ENCODE data around the gene DIRAS1.

The DIRAS1 gene

DNA sequence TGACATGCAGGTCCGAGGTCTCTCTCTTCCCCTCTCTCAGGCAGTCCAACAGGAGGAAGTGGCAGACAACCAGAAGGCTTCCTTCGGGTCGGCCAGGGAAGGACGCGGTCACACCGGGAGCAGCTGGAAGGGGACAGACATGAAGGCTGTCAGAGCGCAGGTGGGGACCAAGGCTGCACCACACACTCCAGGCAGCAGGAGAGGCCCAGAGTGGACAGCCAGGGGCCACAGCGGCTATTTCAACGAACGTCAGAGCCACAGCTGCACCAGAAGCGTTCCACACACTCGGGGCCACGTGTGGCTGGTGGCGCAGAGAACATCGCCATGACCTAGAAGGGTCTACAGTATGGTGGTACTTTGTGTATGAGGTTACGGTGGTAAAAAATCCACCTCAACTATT, 34.6 kb upstream of the DIRAS1 start:
- H3K4me3 ChIP-seq (ENCODE audit: control insufficient read depth, low read depth, low read length), result no peak overlapping the region
- DNase-seq (ENCODE audit: low read depth), result no peak
- TF ChIP-seq CTCF (conservative IDR thresholded peaks at IDR 0.05; ENCODE audit: control insufficient read depth, insufficient read depth, low read depth, low read length), result no peak

DNA sequence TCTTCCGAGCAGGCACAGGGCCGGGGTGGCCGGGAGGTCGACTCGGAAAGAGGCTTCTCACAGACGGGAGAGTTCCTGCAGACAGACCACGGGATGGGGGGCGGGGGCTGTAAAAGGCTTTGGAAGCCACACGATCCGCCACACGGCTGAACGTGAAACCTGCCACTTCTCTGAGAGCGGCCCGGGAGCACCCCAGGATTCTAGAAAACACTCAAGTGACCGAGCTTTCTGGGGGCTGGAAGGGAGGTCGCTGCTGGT, 34.2 kb upstream of the DIRAS1 start:
- TF ChIP-seq CTCF (conservative IDR thresholded peaks at IDR 0.05; ENCODE audit: control insufficient read depth, insufficient read depth, low read depth, low read length), result no peak
- no peak for DNase-seq (ENCODE audit: low read depth)
- no peak overlapping the region for H3K4me3 ChIP-seq (ENCODE audit: control insufficient read depth, low read depth, low read length)

GRCh38 chr19:2754659-2755447, 33.7 kb upstream of the DIRAS1 start:
- DNase-seq (ENCODE audit: low read depth), result no peak
- H3K4me3 ChIP-seq (ENCODE audit: control insufficient read depth, low read depth, low read length), result no peak overlapping the region
- TF ChIP-seq CTCF (conservative IDR thresholded peaks at IDR 0.05; ENCODE audit: control insufficient read depth, insufficient read depth, low read depth, low read length), result no peak

- DNase-seq (ENCODE audit: low read depth), result no peak
- H3K4me3 ChIP-seq (ENCODE audit: control insufficient read depth, low read depth, low read length), result no peak overlapping the region
- TF ChIP-seq CTCF (conservative IDR thresholded peaks at IDR 0.05; ENCODE audit: control insufficient read depth, insufficient read depth, low read depth, low read length), result no peak
Measured at GRCh38 chr19:2751438-2751830, 30.3 kb upstream of the DIRAS1 start.

DNA sequence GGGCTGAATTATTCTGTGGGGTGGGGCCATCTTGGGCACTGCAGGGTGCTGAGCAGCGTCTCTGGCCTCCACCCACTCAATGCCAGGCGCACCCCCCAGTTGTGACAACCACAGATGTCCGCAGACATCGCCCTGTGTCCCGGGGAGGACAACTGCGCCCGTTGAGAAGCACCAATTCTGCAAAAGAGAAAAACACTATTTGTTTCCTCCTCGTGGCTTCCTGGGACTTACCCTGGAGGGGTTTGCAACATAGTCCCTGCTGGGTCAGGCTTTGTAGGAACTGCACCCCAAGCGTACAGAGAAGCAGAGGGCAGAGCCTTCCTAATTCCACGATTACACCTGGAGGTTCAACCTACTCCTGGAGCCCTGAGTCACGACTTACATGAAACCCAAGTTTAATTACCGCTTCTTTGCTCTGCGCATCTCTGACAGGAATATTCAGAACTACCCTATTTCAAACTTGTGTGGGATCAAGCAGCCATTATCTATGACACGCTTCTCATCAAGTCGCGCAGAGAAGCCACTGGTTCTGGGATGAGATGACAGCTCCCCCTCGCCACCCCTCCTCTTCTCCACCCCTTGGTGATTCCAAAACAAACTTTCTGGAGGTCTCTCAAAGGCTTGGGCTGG, 29.8 kb upstream of the DIRAS1 start:
- no peak for DNase-seq (ENCODE audit: low read depth)
- H3K4me3 ChIP-seq (ENCODE audit: control insufficient read depth, low read depth, low read length), result no peak overlapping the region
- TF ChIP-seq CTCF (conservative IDR thresholded peaks at IDR 0.05; ENCODE audit: control insufficient read depth, insufficient read depth, low read depth, low read length), result no peak

- no peak for TF ChIP-seq CTCF (conservative IDR thresholded peaks at IDR 0.05; ENCODE audit: control insufficient read depth, insufficient read depth, low read depth, low read length)
- no peak overlapping the region for H3K4me3 ChIP-seq (ENCODE audit: control insufficient read depth, low read depth, low read length)
- no peak for DNase-seq (ENCODE audit: low read depth)
Measured at GRCh38 chr19:2747349-2747748, 26.2 kb upstream of the DIRAS1 start.
